UCSD-AML1 (cell line): ENCODE results near the gene PALB2.
A peak's percentile ranks its signal among the peaks of the same experiment; 100 is the strongest.
"Not testable (repeated sequence)": the region's sequence is repeated elsewhere in the genome, so short reads cannot be mapped to it uniquely, and the experiment has no call there.

Experiments
- DNase-seq: peaks from one replicate; lab custom pipeline; 2025; ENCODE audit not compliant: unreplicated experiment; lab: John Stamatoyannopoulos, UW

Gene PALB2

GRCh38 chr16:23584186-23585076, 56.7 kb downstream of the PALB2 start:
- no peak for DNase-seq

GRCh38 chr16:23583271-23583670, 57.8 kb downstream of the PALB2 start:
- not testable (repeated sequence) for DNase-seq

- DNase-seq = no peak
Observed at GRCh38 chr16:23581764-23582163, 59.3 kb downstream of the PALB2 start.

GRCh38 chr16:23580391-23580790, 60.7 kb downstream of the PALB2 start:
- DNase-seq = no peak

GRCh38 chr16:23579371-23579770, 61.7 kb downstream of the PALB2 start:
- no peak for DNase-seq

- DNase-seq = no peak
Observed at GRCh38 chr16:23578101-23578830, 62.8 kb downstream of the PALB2 start.

- no peak for DNase-seq
Observed at GRCh38 chr16:23577493-23577892, 63.6 kb downstream of the PALB2 start.

GRCh38 chr16:23575834-23576233, 65.3 kb downstream of the PALB2 start:
- DNase-seq = no peak

GRCh38 chr16:23573817-23574216, 67.3 kb downstream of the PALB2 start:
- no peak for DNase-seq

GRCh38 chr16:23572394-23572793, 68.7 kb downstream of the PALB2 start:
- no peak for DNase-seq

GRCh38 chr16:23571895-23572294, 69.2 kb downstream of the PALB2 start:
- no peak for DNase-seq

GRCh38 chr16:23570992-23571632, 70.0 kb downstream of the PALB2 start:
- DNase-seq = no peak

GRCh38 chr16:23567602-23568001, 73.5 kb downstream of the PALB2 start:
- no peak for DNase-seq

GRCh38 chr16:23566724-23567123, 74.4 kb downstream of the PALB2 start:
- DNase-seq = no peak

GRCh38 chr16:23564575-23565363, 76.3 kb downstream of the PALB2 start:
- no peak for DNase-seq

GRCh38 chr16:23563186-23563585, 77.9 kb downstream of the PALB2 start:
- DNase-seq = no peak

GRCh38 chr16:23562505-23562904, 78.6 kb downstream of the PALB2 start:
- no peak for DNase-seq

- DNase-seq = no peak
Observed at GRCh38 chr16:23561586-23561985, 79.5 kb downstream of the PALB2 start.

- peak; percentile 44 for DNase-seq
Observed at GRCh38 chr16:23557779-23558702, 83.1 kb downstream of the PALB2 start.
